ENCODE results near the gene SLC22A7. TPM values are rescaled to one million over a fixed set of nuclear protein-coding genes. Genes with fewer than 3 reads are reported as not detected.
A peak's percentile ranks its signal among the peaks of the same experiment; 100 is the strongest.

Gene SLC22A7
- total and polyA plus RNA-seq, 2 donors (not counting 1 experiment from before 2014, with no cell fraction given): not detected

DNA sequence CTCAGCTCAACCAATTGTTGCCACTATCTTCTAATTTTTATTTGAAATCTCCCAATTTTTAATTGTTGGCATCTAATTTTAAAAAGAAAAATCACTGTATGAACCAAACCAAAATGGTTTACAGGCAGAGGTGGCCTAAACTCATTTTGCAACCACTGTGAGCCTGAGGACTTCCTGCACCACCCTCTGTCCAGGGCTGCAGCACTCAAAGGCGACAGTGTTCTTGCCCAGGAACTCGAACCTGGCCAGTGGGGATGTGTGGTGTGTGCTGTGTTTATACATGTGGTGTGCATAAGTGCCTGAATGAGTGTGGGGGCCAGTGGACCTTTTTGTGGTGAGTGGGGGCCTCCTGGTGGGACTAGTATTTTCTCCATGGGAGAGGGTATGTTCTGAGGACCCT, 24.4 kb upstream of the SLC22A7 start:
- Mint-ChIP-seq H3K4me3 (peak overlapping the region; percentile 84), H3K27ac (no peak overlapping the region), H3K4me1 (peaks cover 57% of the 10 kb centered on the region), H3K9me3 (ENCODE audit: insufficient read depth) (no peaks in the 10 kb centered on the region), H3K27me3 (peaks cover 26% of the 10 kb centered on the region)
- Histone ChIP-seq H3K4me3 (ENCODE audit: control extremely low read depth in 1 of 5, extremely low read depth in 1 of 5, insufficient read depth in 1 of 5, low read depth in 2 of 5, low read length in 4 of 5) (no peak overlapping the region), H3K4me2 (replicated peaks; ENCODE audit: low read depth, low read length, poor library complexity, severe bottlenecking) (no peak overlapping the region), H3K9me3 (ENCODE audit: control extremely low read depth in 1 of 3, control insufficient read depth in 2 of 3, insufficient read depth in 1 of 3, low read length in 2 of 3) (peaks cover 0 to 7% (median 0%) of the 10 kb centered on the region in 3 donors), H3K27ac (ENCODE audit: low read length in 2 of 2) (no peak overlapping the region), H2AFZ (ENCODE audit: insufficient read depth, low read depth, low read length, poor library complexity, severe bottlenecking) (no peak overlapping the region), H3K27me3 (replicated peaks in 1 of 4; ENCODE audit: control extremely low read depth in 1 of 4, control insufficient read depth in 3 of 4, insufficient read depth in 4 of 4, low read length in 3 of 4) (peaks cover 0 to 34% (median 12%) of the 10 kb centered on the region in 4 experiments), H3K9ac (ENCODE audit: low read length) (no peak overlapping the region), H4K20me1 (ENCODE audit: control insufficient read depth, insufficient read depth, low read length, poor library complexity, severe bottlenecking) (peaks cover 5% of the 10 kb centered on the region), H3K36me3 (replicated peaks in 1 of 2; ENCODE audit: control extremely low read depth in 1 of 2, control insufficient read depth in 1 of 2, extremely low read depth in 1 of 2, insufficient read depth in 2 of 2, low read length in 1 of 2) (no peaks in the 10 kb centered on the region), H3K79me2 (ENCODE audit: control insufficient read depth, insufficient read depth, low read length) (no peaks in the 10 kb centered on the region), H3K4me1 (ENCODE audit: control insufficient read depth in 2 of 2, insufficient read depth in 2 of 2, low read length in 2 of 2) (peaks cover 47 to 58% of the 10 kb centered on the region in 2 donors)
- ChIA-PET CTCF (interaction anchor here (1.7 kb wide), 1 partner anchor 10 kb away, joined by 7 read pairs; no protein-coding TSS in a partner anchor), POLR2A (no interaction called here)
- intact Hi-C loops (cut with micrococcal nuclease): loop anchor here (2.0 kb wide), 1 partner anchor 35 kb away; the partner anchor contains the start of gene CRIP3
- ATAC-seq (ENCODE audit: low read depth) (no peak), DNase-seq (no peak)
- WGBS (ENCODE audit: insufficient coverage): 68% methylated on average over 2 of the region's 2 CpGs
- TF ChIP-seq CTCF (IDR thresholded peaks at IDR 0.05) (no peak), EZH2 (IDR thresholded peaks at IDR 0.05; ENCODE audit: borderline replicate concordance, insufficient read depth, low read depth, low read length, poor library complexity, severe bottlenecking) (no peak)

GRCh38 chr6:43274127-43274915, 23.7 kb upstream of the SLC22A7 start:
- CTCF ChIA-PET: no interaction called here
- 89% methylated on average over 4 of the region's 10 CpGs for WGBS (ENCODE audit: insufficient coverage)
- H3K4me1 ChIP-seq (ENCODE audit: control insufficient read depth in 2 of 2, insufficient read depth in 2 of 2, low read length in 2 of 2): peaks cover 43 to 53% of the 10 kb centered on the region in 2 donors
- H3K4me2 ChIP-seq (replicated peaks; ENCODE audit: low read depth, low read length, poor library complexity, severe bottlenecking): peak overlapping the region; percentile 97
- ATAC-seq (ENCODE audit: low read depth) (no peak), DNase-seq (no peak)
- H2AFZ ChIP-seq (ENCODE audit: insufficient read depth, low read depth, low read length, poor library complexity, severe bottlenecking): no peak overlapping the region
- peak overlapping the region; percentile 66 for H3K9ac ChIP-seq (ENCODE audit: low read length)
- H3K79me2 ChIP-seq (ENCODE audit: control insufficient read depth, insufficient read depth, low read length): no peaks in the 10 kb centered on the region
- no peak for TF ChIP-seq CTCF (IDR thresholded peaks at IDR 0.05)
- no peak for TF ChIP-seq EZH2 (IDR thresholded peaks at IDR 0.05; ENCODE audit: borderline replicate concordance, insufficient read depth, low read depth, low read length, poor library complexity, severe bottlenecking)
- H3K27me3 Mint-ChIP-seq: peaks cover 22% of the 10 kb centered on the region
- peaks cover 51% of the 10 kb centered on the region for H3K4me1 Mint-ChIP-seq
- intact Hi-C loops (cut with micrococcal nuclease): loop anchor here (2.0 kb wide), 1 partner anchor 34 kb away; the partner anchor contains the start of gene CRIP3
- H3K27ac ChIP-seq (ENCODE audit: low read length in 2 of 2): no peak overlapping the region
- peaks cover 0 to 28% (median 9%) of the 10 kb centered on the region in 4 experiments for H3K27me3 ChIP-seq (replicated peaks in 1 of 4; ENCODE audit: control extremely low read depth in 1 of 4, control insufficient read depth in 3 of 4, insufficient read depth in 4 of 4, low read length in 3 of 4)
- POLR2A ChIA-PET: no interaction called here
- H4K20me1 ChIP-seq (ENCODE audit: control insufficient read depth, insufficient read depth, low read length, poor library complexity, severe bottlenecking): peaks cover 5% of the 10 kb centered on the region
- peaks cover 0 to 5% (median 0%) of the 10 kb centered on the region in 3 donors for H3K9me3 ChIP-seq (ENCODE audit: control extremely low read depth in 1 of 3, control insufficient read depth in 2 of 3, insufficient read depth in 1 of 3, low read length in 2 of 3)
- H3K9me3 Mint-ChIP-seq (ENCODE audit: insufficient read depth): no peaks in the 10 kb centered on the region
- peak overlapping the region; percentile 7 for H3K27ac Mint-ChIP-seq
- H3K4me3 Mint-ChIP-seq: peak overlapping the region; percentile 84
- no peaks in the 10 kb centered on the region for H3K36me3 ChIP-seq (replicated peaks in 1 of 2; ENCODE audit: control extremely low read depth in 1 of 2, control insufficient read depth in 1 of 2, extremely low read depth in 1 of 2, insufficient read depth in 2 of 2, low read length in 1 of 2)
- H3K4me3 ChIP-seq (ENCODE audit: control extremely low read depth in 1 of 5, extremely low read depth in 1 of 5, insufficient read depth in 1 of 5, low read depth in 2 of 5, low read length in 4 of 5): no peak overlapping the region

Measured in B cell (primary cell).